K562 (cell line): Measurements from ENCODE around the gene EIF1B. TPM values are rescaled to one million over a fixed set of nuclear protein-coding genes. Genes with fewer than 3 reads are reported as not detected.

Experiments
- GATAD2B ChIP-seq: fragments of 450-650 bp; IDR thresholded peaks from 2 replicates; pipeline ENCODE4 v1.6.1; 2017; ENCODE audit warnings: mild to moderate bottlenecking, borderline replicate concordance
- MEF2D ChIP-seq: conservative IDR thresholded peaks from 2 replicates; pipeline ENCODE4 v1.6.1; 2016; ENCODE audit warnings: low read depth, missing genetic modification characterization, missing compliant biosample characterization
- MEIS2 ChIP-seq: fragments of 450-650 bp; IDR thresholded peaks from 2 replicates; pipeline ENCODE4 v1.6.1; 2014; ENCODE audit warnings: mild to moderate bottlenecking; ENCODE audit not compliant: partially characterized antibody
- PCBP1 ChIP-seq: fragments of 200-400 bp; formaldehyde crosslinking; IDR thresholded peaks from 2 replicates; pipeline ENCODE4 v1.6.1; 2018; ENCODE audit warnings: mild to moderate bottlenecking, low read depth, low read length; ENCODE audit not compliant: poor library complexity, severe bottlenecking
- ZNF217 ChIP-seq: sonication (generic); formaldehyde crosslinking; IDR thresholded peaks from 2 replicates; pipeline ENCODE4 v1.8.0; 2022; ENCODE audit warnings: mild to moderate bottlenecking, missing genetic modification reagents
- polyA plus RNA-seq, 8 experiments: library from polyadenylated mRNA; depleted of rRNA in 4 of 8; stranded (reverse) in 5 of 8; unstranded in 3 of 8; fragments of >200 nt; fragmentation: Nextera tagmentation in 2 of 8; fragmentation: Illumina TruSeq in 1 of 8; extraction: Ambion mirVana in 2 of 8; extraction: Trizol in 1 of 8; gene quantifications; 2 replicates each; pipeline versions ENCODE4 v1.2.1 to v1.2.3, GENCODE V29; 2011 to 2014; ENCODE audit warnings: inconsistent platforms in 1 of 8, missing spikeins in 1 of 8
- total RNA-seq, 7 experiments: library from RNA; depleted of rRNA in 6 of 7; stranded (reverse); fragments of >200 nt in 6 of 7; fragmentation: Illumina TruSeq in 2 of 7; extraction: Trizol in 2 of 7; gene quantifications; 2 replicates each; pipeline versions ENCODE4 v1.2.1 to v1.2.3, GENCODE V29; 2011 to 2021; ENCODE audit warnings: low replicate concordance in 1 of 7
- TF ChIP-seq, protein P1 (sequence below): fragments of 250-450 bp; sonication (Bioruptor Pico); IDR thresholded peaks from 2 replicates; pipeline ENCODE4 v1.8.0; 2021; ENCODE audit warnings: moderate library complexity, mild to moderate bottlenecking, inconsistent platforms
- TF ChIP-seq, protein P2 (sequence below): sonication (generic); formaldehyde crosslinking; IDR thresholded peaks from 2 replicates; pipeline ENCODE4 v1.8.0; 2022; ENCODE audit warnings: missing genetic modification reagents, mild to moderate bottlenecking, moderate library complexity, borderline replicate concordance
- TF ChIP-seq, protein P3 (sequence below), 2 experiments: fragments of 450-650 bp; formaldehyde crosslinking in 1 of 2; IDR thresholded peaks; 2 replicates each; pipeline versions ENCODE4 v1.4.0 to v1.6.1; 2014 to 2020; ENCODE audit warnings: mild to moderate bottlenecking in 2 of 2, borderline replicate concordance in 1 of 2, low read depth in 1 of 2
- TF ChIP-seq, protein P4 (sequence below): fragments of 450-650 bp; IDR thresholded peaks from 2 replicates; pipeline ENCODE4 v1.6.1; 2016; ENCODE audit warnings: low read depth

The EIF1B gene
- total and polyA plus RNA-seq, 9 of the 15 experiments (the other 6 are each of a cell fraction or from before 2014, with no cell fraction given): 18.1 to 184 (median 78.9) TPM

DNA sequence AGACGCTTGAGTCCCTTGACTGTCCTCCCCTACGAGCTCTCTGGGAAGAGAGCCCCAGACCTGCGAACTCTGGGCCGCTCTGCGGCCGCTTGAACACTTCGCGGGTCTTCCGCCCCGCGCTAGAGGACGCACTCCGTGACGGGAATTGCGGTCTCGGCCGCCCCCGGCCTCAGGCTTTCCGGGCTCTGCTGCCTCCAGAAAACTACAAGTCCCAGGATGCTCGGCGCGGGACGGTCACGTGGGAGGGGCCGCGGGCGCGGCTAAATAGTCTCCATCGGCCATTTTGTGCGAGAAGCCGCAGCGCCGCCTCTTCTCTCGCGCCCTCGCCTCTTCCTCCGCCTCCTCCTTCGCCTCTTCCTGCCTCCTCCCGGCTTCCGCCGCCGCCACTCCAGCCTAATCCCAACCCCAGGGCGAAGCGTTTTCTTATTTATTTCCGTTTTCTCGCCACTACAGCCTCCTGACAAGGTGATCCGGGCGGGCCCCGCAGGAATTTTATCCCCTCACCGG lies at the start of gene EIF1B (continued):
- TF ChIP-seq, protein P1, sequence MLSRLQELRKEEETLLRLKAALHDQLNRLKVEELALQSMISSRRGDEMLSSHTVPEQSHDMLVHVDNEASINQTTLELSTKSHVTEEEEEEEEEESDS (CRISPR knock-in tag): no peak
- TF ChIP-seq ZNF217 (CRISPR knock-in tag) (no peak), MEF2D (tag) (peak; percentile 43; the same call in 1 of the 2 replicates), PCBP1 (peak; percentile 71), MEIS2 (no peak), GATAD2B (peak; percentile 75; the same call in 1 of the 2 replicates)
- TF ChIP-seq, protein P2, sequence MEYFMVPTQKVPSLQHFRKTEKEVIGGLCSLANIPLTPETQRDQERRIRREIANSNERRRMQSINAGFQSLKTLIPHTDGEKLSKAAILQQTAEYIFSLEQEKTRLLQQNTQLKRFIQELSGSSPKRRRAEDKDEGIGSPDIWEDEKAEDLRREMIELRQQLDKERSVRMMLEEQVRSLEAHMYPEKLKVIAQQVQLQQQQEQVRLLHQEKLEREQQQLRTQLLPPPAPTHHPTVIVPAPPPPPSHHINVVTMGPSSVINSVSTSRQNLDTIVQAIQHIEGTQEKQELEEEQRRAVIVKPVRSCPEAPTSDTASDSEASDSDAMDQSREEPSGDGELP (CRISPR knock-in tag): peak; percentile 62; the same call in 1 of the 2 replicates
- TF ChIP-seq, protein P3, sequence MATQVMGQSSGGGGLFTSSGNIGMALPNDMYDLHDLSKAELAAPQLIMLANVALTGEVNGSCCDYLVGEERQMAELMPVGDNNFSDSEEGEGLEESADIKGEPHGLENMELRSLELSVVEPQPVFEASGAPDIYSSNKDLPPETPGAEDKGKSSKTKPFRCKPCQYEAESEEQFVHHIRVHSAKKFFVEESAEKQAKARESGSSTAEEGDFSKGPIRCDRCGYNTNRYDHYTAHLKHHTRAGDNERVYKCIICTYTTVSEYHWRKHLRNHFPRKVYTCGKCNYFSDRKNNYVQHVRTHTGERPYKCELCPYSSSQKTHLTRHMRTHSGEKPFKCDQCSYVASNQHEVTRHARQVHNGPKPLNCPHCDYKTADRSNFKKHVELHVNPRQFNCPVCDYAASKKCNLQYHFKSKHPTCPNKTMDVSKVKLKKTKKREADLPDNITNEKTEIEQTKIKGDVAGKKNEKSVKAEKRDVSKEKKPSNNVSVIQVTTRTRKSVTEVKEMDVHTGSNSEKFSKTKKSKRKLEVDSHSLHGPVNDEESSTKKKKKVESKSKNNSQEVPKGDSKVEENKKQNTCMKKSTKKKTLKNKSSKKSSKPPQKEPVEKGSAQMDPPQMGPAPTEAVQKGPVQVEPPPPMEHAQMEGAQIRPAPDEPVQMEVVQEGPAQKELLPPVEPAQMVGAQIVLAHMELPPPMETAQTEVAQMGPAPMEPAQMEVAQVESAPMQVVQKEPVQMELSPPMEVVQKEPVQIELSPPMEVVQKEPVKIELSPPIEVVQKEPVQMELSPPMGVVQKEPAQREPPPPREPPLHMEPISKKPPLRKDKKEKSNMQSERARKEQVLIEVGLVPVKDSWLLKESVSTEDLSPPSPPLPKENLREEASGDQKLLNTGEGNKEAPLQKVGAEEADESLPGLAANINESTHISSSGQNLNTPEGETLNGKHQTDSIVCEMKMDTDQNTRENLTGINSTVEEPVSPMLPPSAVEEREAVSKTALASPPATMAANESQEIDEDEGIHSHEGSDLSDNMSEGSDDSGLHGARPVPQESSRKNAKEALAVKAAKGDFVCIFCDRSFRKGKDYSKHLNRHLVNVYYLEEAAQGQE (IDR thresholded peaks at IDR 0.05; ENCODE audit: borderline replicate concordance): peak; percentile 94
- TF ChIP-seq, protein P3 (CRISPR knock-in tag; IDR thresholded peaks at IDR 0.05; ENCODE audit: low read depth): 0 out of 2 replicates have a peak, but pooled peaks have one; percentile 28
- TF ChIP-seq, protein P4, sequence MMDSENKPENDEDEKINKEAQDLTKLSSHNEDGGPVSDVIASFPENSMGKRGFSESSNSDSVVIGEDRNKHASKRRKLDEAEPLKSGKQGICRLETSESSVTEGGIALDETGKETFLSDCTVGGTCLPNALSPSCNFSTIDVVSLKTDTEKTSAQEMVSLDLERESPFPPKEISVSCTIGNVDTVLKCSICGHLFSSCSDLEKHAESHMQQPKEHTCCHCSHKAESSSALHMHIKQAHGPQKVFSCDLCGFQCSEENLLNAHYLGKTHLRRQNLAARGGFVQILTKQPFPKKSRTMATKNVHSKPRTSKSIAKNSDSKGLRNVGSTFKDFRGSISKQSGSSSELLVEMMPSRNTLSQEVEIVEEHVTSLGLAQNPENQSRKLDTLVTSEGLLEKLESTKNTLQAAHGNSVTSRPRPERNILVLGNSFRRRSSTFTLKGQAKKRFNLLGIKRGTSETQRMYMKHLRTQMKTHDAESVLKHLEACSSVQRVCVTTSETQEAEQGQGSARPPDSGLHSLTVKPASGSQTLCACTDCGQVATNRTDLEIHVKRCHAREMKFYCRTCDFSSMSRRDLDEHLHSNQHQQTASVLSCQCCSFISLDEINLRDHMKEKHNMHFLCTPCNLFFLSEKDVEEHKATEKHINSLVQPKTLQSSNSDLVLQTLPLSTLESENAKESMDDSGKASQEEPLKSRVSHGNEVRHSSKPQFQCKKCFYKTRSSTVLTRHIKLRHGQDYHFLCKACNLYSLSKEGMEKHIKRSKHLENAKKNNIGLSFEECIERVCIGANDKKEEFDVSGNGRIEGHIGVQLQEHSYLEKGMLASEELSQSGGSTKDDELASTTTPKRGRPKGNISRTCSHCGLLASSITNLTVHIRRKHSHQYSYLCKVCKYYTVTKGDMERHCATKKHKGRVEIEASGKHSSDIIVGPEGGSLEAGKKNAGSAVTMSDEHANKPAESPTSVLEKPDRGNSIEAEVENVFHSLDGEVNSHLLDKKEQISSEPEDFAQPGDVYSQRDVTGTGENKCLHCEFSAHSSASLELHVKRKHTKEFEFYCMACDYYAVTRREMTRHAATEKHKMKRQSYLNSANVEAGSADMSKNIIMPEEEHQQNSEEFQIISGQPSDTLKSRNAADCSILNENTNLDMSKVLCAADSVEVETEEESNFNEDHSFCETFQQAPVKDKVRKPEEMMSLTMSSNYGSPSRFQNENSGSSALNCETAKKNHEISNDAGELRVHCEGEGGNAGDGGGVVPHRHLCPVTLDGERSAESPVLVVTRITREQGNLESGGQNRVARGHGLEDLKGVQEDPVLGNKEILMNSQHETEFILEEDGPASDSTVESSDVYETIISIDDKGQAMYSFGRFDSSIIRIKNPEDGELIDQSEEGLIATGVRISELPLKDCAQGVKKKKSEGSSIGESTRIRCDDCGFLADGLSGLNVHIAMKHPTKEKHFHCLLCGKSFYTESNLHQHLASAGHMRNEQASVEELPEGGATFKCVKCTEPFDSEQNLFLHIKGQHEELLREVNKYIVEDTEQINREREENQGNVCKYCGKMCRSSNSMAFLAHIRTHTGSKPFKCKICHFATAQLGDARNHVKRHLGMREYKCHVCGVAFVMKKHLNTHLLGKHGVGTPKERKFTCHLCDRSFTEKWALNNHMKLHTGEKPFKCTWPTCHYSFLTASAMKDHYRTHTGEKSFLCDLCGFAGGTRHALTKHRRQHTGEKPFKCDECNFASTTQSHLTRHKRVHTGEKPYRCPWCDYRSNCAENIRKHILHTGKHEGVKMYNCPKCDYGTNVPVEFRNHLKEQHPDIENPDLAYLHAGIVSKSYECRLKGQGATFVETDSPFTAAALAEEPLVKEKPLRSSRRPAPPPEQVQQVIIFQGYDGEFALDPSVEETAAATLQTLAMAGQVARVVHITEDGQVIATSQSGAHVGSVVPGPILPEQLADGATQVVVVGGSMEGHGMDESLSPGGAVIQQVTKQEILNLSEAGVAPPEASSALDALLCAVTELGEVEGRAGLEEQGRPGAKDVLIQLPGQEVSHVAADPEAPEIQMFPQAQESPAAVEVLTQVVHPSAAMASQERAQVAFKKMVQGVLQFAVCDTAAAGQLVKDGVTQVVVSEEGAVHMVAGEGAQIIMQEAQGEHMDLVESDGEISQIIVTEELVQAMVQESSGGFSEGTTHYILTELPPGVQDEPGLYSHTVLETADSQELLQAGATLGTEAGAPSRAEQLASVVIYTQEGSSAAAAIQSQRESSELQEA: peak; percentile 74
